HCT116 (cell line): Measurements from ENCODE around the gene DIPK1A. TPM values are rescaled to one million over a fixed set of nuclear protein-coding genes. Genes with fewer than 3 reads are reported as not detected.

Experiments used
- ATAC-seq: fragments of 200-7000 bp; cut with Tn5 transposase; 2 replicates; pipeline ENCODE4 v1.9.1; 2020; ENCODE audit warnings: mild to moderate bottlenecking, moderate library complexity
- BruUV-seq: library from RNA; stranded (reverse); fragments of 400-500 nt; replicated peaks from 2 replicates; lab custom pipeline; 2021; lab: Mats Ljungman, UMichigan
- CTCF ChIA-PET: fragments of 300-600 bp; sonication (Branson Sonifier 250); formaldehyde crosslinking; loops from one replicate; lab custom pipeline; 2021; ENCODE audit warnings: antibody characterized with exemption; lab: Charles Lee
- POLR2A ChIA-PET: fragments of 300-600, 350-600 bp; sonication (Branson Sonifier 250); formaldehyde crosslinking; loops from one replicate; lab custom pipeline; 2021; ENCODE audit warnings: antibody characterized with exemption; lab: Charles Lee
- RAD21 ChIA-PET, 2 experiments: fragments of 300-600 bp; sonication (Branson Sonifier 250); formaldehyde crosslinking; loops; one replicate each; lab custom pipeline; 2023; ENCODE audit warnings: low total read pairs in 2 of 2; ENCODE audit not compliant: uncharacterized antibody in 2 of 2, unreplicated experiment in 2 of 2, low non-redundant PET in 1 of 2; lab: Charles Lee
- DNase-seq: peaks from one replicate; pipeline ENCODE4 v3.0.0-alpha.2; 2010; ENCODE audit warnings: low read depth, low spot score
- H2AFZ ChIP-seq: fragments of 200-600 bp; shearing (Covaris generic), sonication (generic); 2 replicates; pipeline ENCODE4 v1.6.1; 2017; ENCODE audit warnings: low read depth, mixed run types, mixed read lengths, antibody characterized with exemption, low read length; ENCODE audit not compliant: poor library complexity, severe bottlenecking
- H3K27ac ChIP-seq: 2 replicates; pipeline ENCODE4 v1.5.1; 2012; ENCODE audit warnings: low read depth, low read length
- H3K27me3 ChIP-seq: fragments of 200-600 bp; sonication (generic); 2 replicates; pipeline ENCODE4 v1.6.1; 2016; ENCODE audit warnings: mixed run types, low read length, mixed read lengths; ENCODE audit not compliant: insufficient read depth
- H3K36me3 ChIP-seq, 2 experiments: fragments of 200-500 bp in 1 of 2; fragments of 200-600 bp in 1 of 2; sonication (Bioruptor generic) in 1 of 2; sonication (generic) in 1 of 2; 2 replicates each; pipeline versions ENCODE4 v1.5.1 to v1.6.1; 2014 to 2016; ENCODE audit warnings: low read length in 2 of 2, inconsistent platforms in 1 of 2, mixed read lengths in 1 of 2, mixed run types in 1 of 2; ENCODE audit not compliant: insufficient read depth in 2 of 2, control insufficient read depth in 1 of 2
- H3K4me1 ChIP-seq, 2 experiments: fragments of 200-600 bp in 1 of 2; sonication (generic) in 1 of 2; 2 replicates each; pipeline versions ENCODE4 v1.5.1 to v1.6.1; 2012 to 2017; ENCODE audit warnings: low read length in 2 of 2, inconsistent platforms in 1 of 2, mild to moderate bottlenecking in 1 of 2, mixed read lengths in 1 of 2, mixed run types in 1 of 2, moderate library complexity in 1 of 2; ENCODE audit not compliant: insufficient read depth in 2 of 2, control insufficient read depth in 1 of 2
- H3K4me2 ChIP-seq: fragments of 200-600 bp; sonication (generic); 2 replicates; pipeline ENCODE4 v1.6.1; 2017; ENCODE audit warnings: mixed run types, low read length, mixed read lengths
- H3K4me3 ChIP-seq, 2 experiments: fragments of 200-600 bp in 1 of 2; sonication (generic) in 1 of 2; replicated peaks in 1 of 2; 2 replicates each; pipeline ENCODE4 v1.5.1; 2011 to 2016; ENCODE audit warnings: low read length in 2 of 2, control low read depth in 1 of 2, low read depth in 1 of 2, mild to moderate bottlenecking in 1 of 2, mixed read lengths in 1 of 2, mixed run types in 1 of 2
- H3K79me2 ChIP-seq: fragments of 200-600 bp; sonication (generic); 2 replicates; pipeline ENCODE4 v1.6.1; 2017; ENCODE audit warnings: mild to moderate bottlenecking, mixed run types, low read length, moderate library complexity, mixed read lengths; ENCODE audit not compliant: insufficient read depth
- H3K9ac ChIP-seq: fragments of 200-600 bp; sonication (generic); 2 replicates; pipeline ENCODE4 v1.6.1; 2016; ENCODE audit warnings: low read length, mixed read lengths
- H3K9me2 ChIP-seq: fragments of 200-600 bp; sonication (generic), shearing (Covaris generic); 2 replicates; pipeline ENCODE4 v1.6.1; 2017; ENCODE audit warnings: mixed run types, mild to moderate bottlenecking, moderate library complexity; ENCODE audit not compliant: insufficient read depth
- H3K9me3 ChIP-seq, 2 experiments: fragments of 200-500 bp in 1 of 2; fragments of 200-600 bp in 1 of 2; sonication (Bioruptor generic) in 1 of 2; sonication (generic) in 1 of 2; 2 replicates each; pipeline ENCODE4 v1.6.1; 2014 to 2017; ENCODE audit warnings: low read length in 2 of 2, mixed read lengths in 2 of 2, inconsistent platforms in 1 of 2, low read depth in 1 of 2, mild to moderate bottlenecking in 1 of 2, mixed run types in 1 of 2, moderate library complexity in 1 of 2; ENCODE audit not compliant: control insufficient read depth in 1 of 2, insufficient read depth in 1 of 2
- H4K20me1 ChIP-seq: fragments of 200-600 bp; sonication (generic), shearing (Covaris generic); 2 replicates; pipeline ENCODE4 v1.6.1; 2017; ENCODE audit warnings: mixed run types, mild to moderate bottlenecking, moderate library complexity; ENCODE audit not compliant: insufficient read depth
- CEBPB ChIP-seq: IDR thresholded peaks from 2 replicates; pipeline ENCODE4 v1.6.1; 2012; ENCODE audit warnings: low read depth
- EZH2phosphoT487 ChIP-seq: fragments of 200-600 bp; IDR thresholded peaks from 2 replicates; pipeline ENCODE4 v1.6.1; 2018; ENCODE audit warnings: antibody characterized with exemption, borderline replicate concordance
- MAX ChIP-seq: IDR thresholded peaks from 2 replicates; pipeline ENCODE4 v1.6.1; 2012
- POLR2A ChIP-seq: IDR thresholded peaks from 2 replicates; pipeline ENCODE4 v1.7.0; 2011; ENCODE audit warnings: borderline replicate concordance; ENCODE audit not compliant: insufficient read depth, insufficient read length; ENCODE audit errors: extremely low read depth
- REST ChIP-seq: IDR thresholded peaks from 2 replicates; pipeline ENCODE4 v1.6.1; 2012; ENCODE audit warnings: low read depth
- SIN3A ChIP-seq: IDR thresholded peaks from 2 replicates; pipeline ENCODE4 v1.6.1; 2012; ENCODE audit warnings: low read depth
- TCF7L2 ChIP-seq: IDR thresholded peaks from 2 replicates; pipeline ENCODE4 v1.7.0; 2011; ENCODE audit warnings: borderline replicate concordance, inconsistent platforms; ENCODE audit not compliant: insufficient read depth, insufficient read length; ENCODE audit errors: extremely low read depth
- YY1 ChIP-seq: IDR thresholded peaks from 2 replicates; pipeline ENCODE4 v1.6.1; 2011; ENCODE audit warnings: low read length, low read depth, moderate library complexity, mild to moderate bottlenecking; ENCODE audit not compliant: insufficient replicate concordance; ENCODE audit errors: extremely low read depth
- intact Hi-C: fragments of 100-400 bp; cut with micrococcal nuclease; formaldehyde crosslinking; loops from 2 replicates; pipeline ENCODE4 v1.10.0; 2022
- total RNA-seq: library from RNA; stranded (reverse); gene quantifications from one replicate; pipeline ENCODE4 v1.2.1, GENCODE V29; 2021; ENCODE audit not compliant: unreplicated experiment

The DIPK1A gene
- total RNA-seq, 1 experiment from 2014 or later, result 4.3 TPM

- H3K4me1 ChIP-seq, result no peaks in the 10 kb centered on the region
- no peak overlapping the region for H3K4me2 ChIP-seq
- intact Hi-C loops, result no loop called here
- no peaks in the 10 kb centered on the region for H3K79me2 ChIP-seq
- TF ChIP-seq EZH2phosphoT487 (no peak), CEBPB (no peak), TCF7L2 (no peak), REST (no peak), MAX (no peak), YY1 (no peak), SIN3A (no peak), POLR2A (no peak)
- DNase-seq (no peak), ATAC-seq (no peak)
- no peaks in the 10 kb centered on the region for H3K27me3 ChIP-seq
- CTCF ChIA-PET, result interaction anchor here (1.2 to 2.6 kb wide), 3 partner anchors 96 to 130 kb away, joined by 3 to 6 read pairs (median 4); partner anchors contain the start of gene DIPK1A
- H3K9me3 ChIP-seq, result no peaks in the 10 kb centered on the region
- RAD21 ChIA-PET, result no interaction called here
- no peaks in the 10 kb centered on the region for H4K20me1 ChIP-seq
- no peaks in the 10 kb centered on the region for H3K9me2 ChIP-seq
- H3K4me3 ChIP-seq, result no peak overlapping the region
- no peak overlapping the region for H3K9ac ChIP-seq
- no TSS peak for BruUV-seq
- no peak overlapping the region for H3K27ac ChIP-seq
- no peak overlapping the region for H2AFZ ChIP-seq
- H3K36me3 ChIP-seq, result no peaks in the 10 kb centered on the region
- POLR2A ChIA-PET, result no interaction called here
These were observed 97.1 kb downstream of the DIPK1A start for GRCh38 chr1:92864131-92864530.
